ENCODE results near the gene FCGR1A. TPM values are rescaled to one million over a fixed set of nuclear protein-coding genes. Genes with fewer than 3 reads are reported as not detected.
A peak's percentile ranks its signal among the peaks of the same experiment; 100 is the strongest.
"Not testable (repeated sequence)": the region's sequence is repeated elsewhere in the genome, so short reads cannot be mapped to it uniquely, and the experiment has no call there.

Gene FCGR1A
- total and polyA plus RNA-seq, 9 of the 15 experiments (the other 6 are each of a cell fraction or from before 2014, with no cell fraction given) = 0.10 to 0.29 (median 0.17) TPM; not detected in 3

DNA sequence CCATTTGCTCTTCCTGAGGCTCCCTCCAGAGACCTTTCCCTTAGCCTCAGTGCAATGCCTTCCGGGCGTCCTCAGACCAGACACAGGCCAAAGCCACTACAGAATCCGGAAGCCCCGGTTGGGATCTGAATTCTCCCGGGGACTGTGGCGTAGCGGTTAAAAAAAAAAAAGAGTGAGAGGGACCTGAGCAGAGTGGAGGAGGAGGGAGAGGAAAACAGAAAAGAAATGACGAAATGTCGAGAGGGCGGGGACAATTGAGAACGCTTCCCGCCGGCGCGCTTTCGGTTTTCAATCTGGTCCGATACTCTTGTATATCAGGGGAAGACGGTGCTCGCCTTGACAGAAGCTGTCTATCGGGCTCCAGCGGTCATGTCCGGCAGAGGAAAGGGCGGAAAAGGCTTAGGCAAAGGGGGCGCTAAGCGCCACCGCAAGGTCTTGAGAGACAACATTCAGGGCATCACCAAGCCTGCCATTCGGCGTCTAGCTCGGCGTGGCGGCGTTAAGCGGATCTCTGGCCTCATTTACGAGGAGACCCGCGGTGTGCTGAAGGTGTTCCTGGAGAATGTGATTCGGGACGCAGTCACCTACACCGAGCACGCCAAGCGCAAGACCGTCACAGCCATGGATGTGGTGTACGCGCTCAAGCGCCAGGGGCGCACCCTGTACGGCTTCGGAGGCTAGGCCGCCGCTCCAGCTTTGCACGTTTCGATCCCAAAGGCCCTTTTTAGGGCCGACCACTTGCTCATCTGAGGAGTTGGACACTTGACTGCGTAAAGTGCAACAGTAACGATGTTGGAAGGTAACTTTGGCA, 50.0 kb downstream of the FCGR1A start:
- H3K4me3 ChIP-seq; in situ Hi-C loops (cut with MboI); H3K9ac ChIP-seq (ENCODE audit: insufficient read depth in 1 of 2, low read depth in 2 of 2, low read length in 2 of 2); CTCF ChIA-PET (ENCODE audit: low intra/inter-chr PET ratio); H3K4me1 ChIP-seq (replicated peaks in 1 of 2; ENCODE audit: control insufficient read depth in 2 of 2, insufficient read depth in 2 of 2, low read length in 2 of 2); DNase-seq (ENCODE audit: extremely low read depth in 1 of 4, low spot score in 3 of 4); H3K9me1 ChIP-seq (ENCODE audit: control insufficient read depth, insufficient read depth, low read length); intact Hi-C loops (cut with micrococcal nuclease); FAIRE-seq; H3K27me3 ChIP-seq (ENCODE audit: control insufficient read depth in 2 of 2, insufficient read depth in 2 of 2, low read length in 2 of 2); H4K20me1 ChIP-seq (replicated peaks; ENCODE audit: control insufficient read depth, insufficient read depth, low read length); H2AFZ ChIP-seq (ENCODE audit: low read depth, low read length); H3K4me2 ChIP-seq (ENCODE audit: insufficient read depth, low read length); H3K36me3 ChIP-seq (ENCODE audit: control insufficient read depth, insufficient read depth, low read length); H3K79me2 ChIP-seq (ENCODE audit: control insufficient read depth, insufficient read depth, low read length); POLR2A ChIA-PET; H3K9me3 ChIP-seq (replicated peaks; ENCODE audit: control insufficient read depth, insufficient read depth, low read depth, low read length); H3K27ac ChIP-seq (ENCODE audit: extremely low read depth, low read depth, low read length): not testable (repeated sequence)
- TSS peak; percentile 78 for BruUV-seq (replicated peaks)
- no CpG with 5 or more reads among the region's 55 CpGs for WGBS (ENCODE audit: insufficient coverage, low coverage, missing lambda C conversion rate)
- ATAC-seq = peak; percentile 81

DNA sequence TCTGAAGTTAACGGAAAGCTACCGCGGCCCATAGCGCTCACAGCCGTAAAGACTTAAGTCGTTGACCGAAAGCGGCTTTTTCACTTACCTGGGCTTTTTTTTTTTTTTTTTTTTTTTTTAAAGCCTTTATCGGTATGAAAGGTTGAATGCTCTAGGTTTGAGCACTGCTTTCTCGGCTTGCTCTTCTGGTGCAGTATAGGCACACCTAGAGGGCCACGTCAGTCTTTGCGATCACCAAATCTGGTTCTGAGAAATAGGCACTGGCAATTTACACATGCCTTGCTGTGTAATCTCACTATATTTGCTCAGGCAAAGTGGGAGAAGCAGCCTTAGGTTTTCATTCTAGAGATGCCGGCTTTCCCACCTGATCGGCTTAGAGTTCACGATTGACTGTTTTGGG, 50.6 kb downstream of the FCGR1A start:
- H3K36me3 ChIP-seq (ENCODE audit: control insufficient read depth, insufficient read depth, low read length); H3K79me2 ChIP-seq (ENCODE audit: control insufficient read depth, insufficient read depth, low read length); CTCF ChIA-PET (ENCODE audit: low intra/inter-chr PET ratio); H3K27me3 ChIP-seq (ENCODE audit: control insufficient read depth in 2 of 2, insufficient read depth in 2 of 2, low read length in 2 of 2); DNase-seq (ENCODE audit: extremely low read depth in 1 of 4, low spot score in 3 of 4); H3K4me2 ChIP-seq (ENCODE audit: insufficient read depth, low read length); H3K9ac ChIP-seq (ENCODE audit: insufficient read depth in 1 of 2, low read depth in 2 of 2, low read length in 2 of 2); ATAC-seq; H4K20me1 ChIP-seq (replicated peaks; ENCODE audit: control insufficient read depth, insufficient read depth, low read length); H3K9me3 ChIP-seq (replicated peaks; ENCODE audit: control insufficient read depth, insufficient read depth, low read depth, low read length); FAIRE-seq; H2AFZ ChIP-seq (ENCODE audit: low read depth, low read length); intact Hi-C loops (cut with micrococcal nuclease); H3K27ac ChIP-seq (ENCODE audit: extremely low read depth, low read depth, low read length); H3K9me1 ChIP-seq (ENCODE audit: control insufficient read depth, insufficient read depth, low read length); BruUV-seq (replicated peaks); H3K4me1 ChIP-seq (replicated peaks in 1 of 2; ENCODE audit: control insufficient read depth in 2 of 2, insufficient read depth in 2 of 2, low read length in 2 of 2); POLR2A ChIA-PET; H3K4me3 ChIP-seq; in situ Hi-C loops (cut with MboI): not testable (repeated sequence)
- no CpG with 5 or more reads among the region's 15 CpGs for WGBS (ENCODE audit: insufficient coverage, low coverage, missing lambda C conversion rate)

DNA sequence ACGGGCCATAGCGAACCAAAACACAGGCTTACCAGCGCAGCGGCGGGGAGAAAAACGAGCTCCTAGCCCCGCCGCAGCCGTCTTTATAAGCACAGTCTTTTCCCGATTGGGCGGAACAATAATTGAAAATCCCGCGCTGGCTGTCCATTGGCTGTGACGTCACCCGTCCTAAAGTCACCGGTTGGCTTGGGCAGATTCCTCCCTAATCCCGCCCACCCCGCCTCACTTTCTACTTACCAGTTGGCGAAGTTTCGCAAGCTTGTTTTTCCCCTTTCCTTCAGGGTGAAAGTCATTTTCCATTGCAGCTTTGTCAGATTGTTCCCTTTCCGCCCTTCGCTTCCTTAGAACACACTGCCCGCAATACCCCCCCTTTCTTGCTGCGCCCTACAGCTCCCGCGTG, 58.7 kb downstream of the FCGR1A start:
- intact Hi-C loops (cut with micrococcal nuclease); H3K4me3 ChIP-seq; H3K9ac ChIP-seq (ENCODE audit: insufficient read depth in 1 of 2, low read depth in 2 of 2, low read length in 2 of 2); H3K4me2 ChIP-seq (ENCODE audit: insufficient read depth, low read length); DNase-seq (ENCODE audit: extremely low read depth in 1 of 4, low spot score in 3 of 4); H3K9me1 ChIP-seq (ENCODE audit: control insufficient read depth, insufficient read depth, low read length); H3K9me3 ChIP-seq (replicated peaks; ENCODE audit: control insufficient read depth, insufficient read depth, low read depth, low read length); BruUV-seq (replicated peaks); CTCF ChIA-PET (ENCODE audit: low intra/inter-chr PET ratio); H3K27ac ChIP-seq (ENCODE audit: extremely low read depth, low read depth, low read length); POLR2A ChIA-PET; H2AFZ ChIP-seq (ENCODE audit: low read depth, low read length); H3K27me3 ChIP-seq (ENCODE audit: control insufficient read depth in 2 of 2, insufficient read depth in 2 of 2, low read length in 2 of 2): not testable (repeated sequence)
- H3K79me2 ChIP-seq (ENCODE audit: control insufficient read depth, insufficient read depth, low read length) = peaks cover 29% of the 10 kb centered on the region
- peaks cover 15% of the 10 kb centered on the region for H3K36me3 ChIP-seq (ENCODE audit: control insufficient read depth, insufficient read depth, low read length)
- ATAC-seq (peak; percentile 35), FAIRE-seq (peak; percentile 82)
- H4K20me1 ChIP-seq (replicated peaks; ENCODE audit: control insufficient read depth, insufficient read depth, low read length) = peaks cover 18% of the 10 kb centered on the region
- in situ Hi-C loops (cut with MboI) = loop anchor here (5.0 kb wide), 1 partner anchor 46 kb away; a partner anchor contains a TSS
- peaks cover 0 to 13% of the 10 kb centered on the region in 2 experiments; a peak in 1 of 5 replicates for H3K4me1 ChIP-seq (replicated peaks in 1 of 2; ENCODE audit: control insufficient read depth in 2 of 2, insufficient read depth in 2 of 2, low read length in 2 of 2)
- no CpG with 5 or more reads among the region's 26 CpGs for WGBS (ENCODE audit: insufficient coverage, low coverage, missing lambda C conversion rate)

All from K562 (cell line).